Mesenchymal stem cell (in vitro differentiated cells and primary cell): ENCODE results near the gene PANX3.
A peak's percentile ranks its signal among the peaks of the same experiment; 100 is the strongest.

ENCODE experiments used
- DNase-seq: peaks from one replicate; pipeline ENCODE4 v3.0.0-alpha.2; 2013
- H2AFZ ChIP-seq: one replicate; pipeline ENCODE4 v1.6.1; 2013; ENCODE audit warnings: low read depth, mild to moderate bottlenecking, control low read depth, inconsistent platforms, low read length, moderate library complexity
- H2AK5ac ChIP-seq: 2 replicates; pipeline ENCODE4 v1.6.1; 2013; ENCODE audit warnings: low read length, moderate library complexity, mild to moderate bottlenecking, inconsistent platforms; ENCODE audit not compliant: severe bottlenecking
- H2BK120ac ChIP-seq: one replicate; pipeline ENCODE4 v1.6.1; 2013; ENCODE audit warnings: low read depth, mild to moderate bottlenecking, inconsistent platforms, low read length, moderate library complexity
- H2BK12ac ChIP-seq, 2 experiments: one replicate each; pipeline ENCODE4 v1.6.1; 2013; ENCODE audit warnings: inconsistent platforms in 2 of 2, low read length in 2 of 2, mild to moderate bottlenecking in 2 of 2, moderate library complexity in 2 of 2, control low read depth in 1 of 2
- H2BK15ac ChIP-seq: one replicate; pipeline ENCODE4 v1.6.1; 2013; ENCODE audit warnings: mild to moderate bottlenecking, low read depth, inconsistent platforms; ENCODE audit not compliant: poor library complexity, severe bottlenecking
- H2BK5ac ChIP-seq: 2 replicates; pipeline ENCODE4 v1.6.1; 2013; ENCODE audit warnings: low read depth, mild to moderate bottlenecking, low read length, control low read depth, inconsistent platforms; ENCODE audit not compliant: poor library complexity, severe bottlenecking
- H3K14ac ChIP-seq, 2 experiments: one replicate each; pipeline ENCODE4 v1.6.1; 2013; ENCODE audit warnings: inconsistent platforms in 2 of 2, low read length in 2 of 2, control low read depth in 1 of 2, mild to moderate bottlenecking in 1 of 2, moderate library complexity in 1 of 2
- H3K18ac ChIP-seq, 2 experiments: one replicate each; pipeline ENCODE4 v1.6.1; 2013; ENCODE audit warnings: inconsistent platforms in 2 of 2, low read length in 2 of 2, control low read depth in 1 of 2, low read depth in 1 of 2, mild to moderate bottlenecking in 1 of 2
- H3K23ac ChIP-seq, 2 experiments: one replicate each; pipeline ENCODE4 v1.6.1; 2013; ENCODE audit warnings: inconsistent platforms in 2 of 2, low read length in 2 of 2, mild to moderate bottlenecking in 2 of 2, moderate library complexity in 2 of 2, control low read depth in 1 of 2
- H3K27ac ChIP-seq: 2 replicates; pipeline ENCODE4 v1.5.1; 2013; ENCODE audit warnings: mild to moderate bottlenecking, moderate library complexity, low read length, control low read depth, inconsistent platforms; ENCODE audit not compliant: poor library complexity, severe bottlenecking
- H3K27me3 ChIP-seq, 2 experiments: 2 replicates each; pipeline versions ENCODE4 v1.6.1 to v1.7.0; 2013; ENCODE audit warnings: low read length in 2 of 2, mild to moderate bottlenecking in 2 of 2, moderate library complexity in 2 of 2, control low read depth in 1 of 2, inconsistent platforms in 1 of 2; ENCODE audit not compliant: control insufficient read depth in 1 of 2, insufficient read depth in 1 of 2
- H3K36me3 ChIP-seq, 2 experiments: 2 replicates each; pipeline versions ENCODE4 v1.6.1 to v1.7.0; 2013; ENCODE audit warnings: low read length in 2 of 2, control low read depth in 1 of 2, inconsistent platforms in 1 of 2, low read depth in 1 of 2, mild to moderate bottlenecking in 1 of 2; ENCODE audit not compliant: insufficient read depth in 2 of 2, control insufficient read depth in 1 of 2
- H3K4ac ChIP-seq, 2 experiments: one replicate each; pipeline ENCODE4 v1.6.1; 2013; ENCODE audit warnings: inconsistent platforms in 2 of 2, low read length in 2 of 2, mild to moderate bottlenecking in 2 of 2, moderate library complexity in 2 of 2, control low read depth in 1 of 2, low read depth in 1 of 2
- H3K4me1 ChIP-seq: 2 replicates; pipeline ENCODE4 v1.6.1; 2013; ENCODE audit warnings: low read depth, low read length, control low read depth; ENCODE audit not compliant: control insufficient read depth, insufficient read depth
- H3K4me2 ChIP-seq: 2 replicates; pipeline ENCODE4 v1.6.1; 2013; ENCODE audit warnings: low read length, mild to moderate bottlenecking, inconsistent platforms; ENCODE audit not compliant: poor library complexity, severe bottlenecking
- H3K4me3 ChIP-seq, 2 experiments: 2 replicates each; pipeline versions ENCODE4 v1.5.1 to v1.7.0; 2013; ENCODE audit warnings: low read length in 2 of 2, mild to moderate bottlenecking in 2 of 2, control low read depth in 1 of 2, low read depth in 1 of 2; ENCODE audit not compliant: insufficient read depth in 1 of 2
- H3K79me1 ChIP-seq: replicated peaks from 2 replicates; pipeline ENCODE4 v1.6.1; 2013; ENCODE audit warnings: mild to moderate bottlenecking, control low read depth, low read length, inconsistent platforms; ENCODE audit not compliant: poor library complexity, severe bottlenecking
- H3K9ac ChIP-seq: 2 replicates; pipeline ENCODE4 v1.7.0; 2013; ENCODE audit warnings: mild to moderate bottlenecking, low read length, moderate library complexity
- H3K9me3 ChIP-seq: 2 replicates; pipeline ENCODE4 v1.7.0; 2013; ENCODE audit warnings: mild to moderate bottlenecking, low read length; ENCODE audit not compliant: control insufficient read depth
- H4K8ac ChIP-seq: one replicate; pipeline ENCODE4 v1.6.1; 2013; ENCODE audit warnings: inconsistent platforms, mild to moderate bottlenecking, low read length, moderate library complexity
- H4K91ac ChIP-seq: one replicate; pipeline ENCODE4 v1.6.1; 2013; ENCODE audit warnings: mild to moderate bottlenecking, low read length, inconsistent platforms
- WGBS: methylation state at CpG from one replicate; pipeline ENCODE4 v1.1.7; 2013; ENCODE audit warnings: mixed read lengths; 5-methylcytosine and 5-hydroxymethylcytosine counted together

Gene PANX3

GRCh38 chr11:124644426-124645280 lies 33.4 kb downstream of the PANX3 start:
- H2AFZ ChIP-seq, result no peak overlapping the region
- H3K4me2 ChIP-seq, result peak overlapping the region; percentile 64
- 21% methylated on average over 16 of the region's 16 CpGs for WGBS
- H3K4me1 ChIP-seq, result no peaks in the 10 kb centered on the region
- H3K9ac ChIP-seq, result peak overlapping the region; percentile 80
- H3K9me3 ChIP-seq, result no peaks in the 10 kb centered on the region
- peak; percentile 80 for DNase-seq
- H4K91ac ChIP-seq, result no peak overlapping the region
- no peak overlapping the region for H3K18ac ChIP-seq
- H3K4ac ChIP-seq, result no peak overlapping the region
- no peak overlapping the region for H3K27ac ChIP-seq
- peak overlapping the region in 1 of 2 experiments; percentile 60 for H3K4me3 ChIP-seq
- H3K79me1 ChIP-seq, result no peaks in the 10 kb centered on the region
- no peak overlapping the region for H2BK12ac ChIP-seq
- no peak overlapping the region for H2BK15ac ChIP-seq
- no peak overlapping the region for H2BK120ac ChIP-seq
- H3K27me3 ChIP-seq, result no peaks in the 10 kb centered on the region
- no peak overlapping the region for H2BK5ac ChIP-seq
- H3K23ac ChIP-seq, result no peak overlapping the region
- H3K36me3 ChIP-seq, result peaks cover 0 to 17% of the 10 kb centered on the region in 2 experiments
- H2AK5ac ChIP-seq, result no peak overlapping the region
- H4K8ac ChIP-seq, result no peak overlapping the region
- no peak overlapping the region for H3K14ac ChIP-seq

- Histone ChIP-seq H4K8ac (no peak overlapping the region), H3K9ac (no peak overlapping the region), H3K9me3 (no peaks in the 10 kb centered on the region), H3K36me3 (peaks cover 0 to 9% of the 10 kb centered on the region in 2 experiments), H2BK5ac (no peak overlapping the region), H3K23ac (no peak overlapping the region), H3K27ac (no peak overlapping the region), H3K4me2 (no peak overlapping the region), H2BK120ac (no peak overlapping the region), H3K27me3 (no peaks in the 10 kb centered on the region), H3K18ac (no peak overlapping the region), H4K91ac (no peak overlapping the region), H2BK12ac (no peak overlapping the region), H3K4ac (no peak overlapping the region), H3K4me3 (no peak overlapping the region), H3K4me1 (no peaks in the 10 kb centered on the region), H2AK5ac (no peak overlapping the region), H2AFZ (no peak overlapping the region), H3K14ac (no peak overlapping the region), H2BK15ac (no peak overlapping the region), H3K79me1 (no peaks in the 10 kb centered on the region)
- no peak for DNase-seq
- 83% methylated on average over 3 of the region's 3 CpGs for WGBS
These were observed 34.9 kb downstream of the PANX3 start for GRCh38 chr11:124646148-124646547.

- no peak overlapping the region for H3K9ac ChIP-seq
- no peaks in the 10 kb centered on the region for H3K9me3 ChIP-seq
- H2BK5ac ChIP-seq, result no peak overlapping the region
- H3K27me3 ChIP-seq, result no peaks in the 10 kb centered on the region
- H4K8ac ChIP-seq, result no peak overlapping the region
- no peak overlapping the region for H3K18ac ChIP-seq
- H3K4ac ChIP-seq, result no peak overlapping the region
- H3K4me3 ChIP-seq, result no peak overlapping the region
- H2AFZ ChIP-seq, result no peak overlapping the region
- DNase-seq, result no peak
- H4K91ac ChIP-seq, result no peak overlapping the region
- no peak overlapping the region for H2AK5ac ChIP-seq
- H3K4me2 ChIP-seq, result no peak overlapping the region
- 66% methylated on average over 4 of the region's 6 CpGs for WGBS
- peaks cover 0 to 20% of the 10 kb centered on the region in 2 experiments for H3K36me3 ChIP-seq
- no peak overlapping the region for H3K23ac ChIP-seq
- no peak overlapping the region for H2BK12ac ChIP-seq
- H3K79me1 ChIP-seq, result no peaks in the 10 kb centered on the region
- H3K14ac ChIP-seq, result no peak overlapping the region
- no peak overlapping the region for H2BK15ac ChIP-seq
- no peak overlapping the region for H3K27ac ChIP-seq
- H3K4me1 ChIP-seq, result no peaks in the 10 kb centered on the region
- no peak overlapping the region for H2BK120ac ChIP-seq
These were observed 37.4 kb downstream of the PANX3 start for GRCh38 chr11:124648610-124649009.

GRCh38 chr11:124656774-124657630 lies 45.8 kb downstream of the PANX3 start:
- H3K23ac ChIP-seq, result no peak overlapping the region
- H3K36me3 ChIP-seq, result peaks cover 0 to 12% of the 10 kb centered on the region in 2 experiments
- no peaks in the 10 kb centered on the region for H3K9me3 ChIP-seq
- H3K4me2 ChIP-seq, result no peak overlapping the region
- H2AK5ac ChIP-seq, result no peak overlapping the region
- H3K27me3 ChIP-seq, result peaks cover 0 to 14% of the 10 kb centered on the region in 2 experiments
- H3K79me1 ChIP-seq, result no peaks in the 10 kb centered on the region
- no peak overlapping the region for H4K91ac ChIP-seq
- H4K8ac ChIP-seq, result peak overlapping the region; percentile 49
- no peak overlapping the region for H2BK15ac ChIP-seq
- 44% methylated on average over 15 of the region's 16 CpGs for WGBS
- no peak overlapping the region for H3K4me3 ChIP-seq
- H2AFZ ChIP-seq, result peak overlapping the region; percentile 57
- H2BK12ac ChIP-seq, result no peak overlapping the region
- no peak overlapping the region for H2BK120ac ChIP-seq
- DNase-seq, result peak; percentile 32
- H3K4me1 ChIP-seq, result peaks cover 4% of the 10 kb centered on the region
- no peak overlapping the region for H3K14ac ChIP-seq
- H3K18ac ChIP-seq, result no peak overlapping the region
- H2BK5ac ChIP-seq, result no peak overlapping the region
- H3K9ac ChIP-seq, result no peak overlapping the region
- no peak overlapping the region for H3K4ac ChIP-seq
- no peak overlapping the region for H3K27ac ChIP-seq
